Fibroblast of pulmonary artery (primary cell): ENCODE results near the gene FOXP1.

Experiments
- DNase-seq: peaks from one replicate; pipeline ENCODE4 v3.0.0-alpha.2; 2010; ENCODE audit warnings: low read depth
- H3K4me3 ChIP-seq: replicated peaks from 2 replicates; pipeline ENCODE4 v1.5.1; 2011; ENCODE audit warnings: low read depth, mild to moderate bottlenecking, control low read depth, low read length, moderate library complexity
- TF ChIP-seq, protein P1 (sequence below): IDR thresholded peaks from 2 replicates; pipeline ENCODE4 v1.5.1; 2011; ENCODE audit warnings: mild to moderate bottlenecking, control low read depth, low read length, inconsistent platforms; ENCODE audit errors: missing control alignments

The FOXP1 gene

GRCh38 chr3:71582612-71583565 lies 639 bp downstream of the FOXP1 start:
- TF ChIP-seq, protein P1, sequence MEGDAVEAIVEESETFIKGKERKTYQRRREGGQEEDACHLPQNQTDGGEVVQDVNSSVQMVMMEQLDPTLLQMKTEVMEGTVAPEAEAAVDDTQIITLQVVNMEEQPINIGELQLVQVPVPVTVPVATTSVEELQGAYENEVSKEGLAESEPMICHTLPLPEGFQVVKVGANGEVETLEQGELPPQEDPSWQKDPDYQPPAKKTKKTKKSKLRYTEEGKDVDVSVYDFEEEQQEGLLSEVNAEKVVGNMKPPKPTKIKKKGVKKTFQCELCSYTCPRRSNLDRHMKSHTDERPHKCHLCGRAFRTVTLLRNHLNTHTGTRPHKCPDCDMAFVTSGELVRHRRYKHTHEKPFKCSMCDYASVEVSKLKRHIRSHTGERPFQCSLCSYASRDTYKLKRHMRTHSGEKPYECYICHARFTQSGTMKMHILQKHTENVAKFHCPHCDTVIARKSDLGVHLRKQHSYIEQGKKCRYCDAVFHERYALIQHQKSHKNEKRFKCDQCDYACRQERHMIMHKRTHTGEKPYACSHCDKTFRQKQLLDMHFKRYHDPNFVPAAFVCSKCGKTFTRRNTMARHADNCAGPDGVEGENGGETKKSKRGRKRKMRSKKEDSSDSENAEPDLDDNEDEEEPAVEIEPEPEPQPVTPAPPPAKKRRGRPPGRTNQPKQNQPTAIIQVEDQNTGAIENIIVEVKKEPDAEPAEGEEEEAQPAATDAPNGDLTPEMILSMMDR: no peak
- H3K4me3 ChIP-seq: peak overlapping the region; percentile 72
- no peak for DNase-seq

GRCh38 chr3:71582036-71582611 lies 1.4 kb downstream of the FOXP1 start:
- peak overlapping the region; percentile 72 for H3K4me3 ChIP-seq
- DNase-seq: no peak
- TF ChIP-seq, protein P1: no peak

DNA sequence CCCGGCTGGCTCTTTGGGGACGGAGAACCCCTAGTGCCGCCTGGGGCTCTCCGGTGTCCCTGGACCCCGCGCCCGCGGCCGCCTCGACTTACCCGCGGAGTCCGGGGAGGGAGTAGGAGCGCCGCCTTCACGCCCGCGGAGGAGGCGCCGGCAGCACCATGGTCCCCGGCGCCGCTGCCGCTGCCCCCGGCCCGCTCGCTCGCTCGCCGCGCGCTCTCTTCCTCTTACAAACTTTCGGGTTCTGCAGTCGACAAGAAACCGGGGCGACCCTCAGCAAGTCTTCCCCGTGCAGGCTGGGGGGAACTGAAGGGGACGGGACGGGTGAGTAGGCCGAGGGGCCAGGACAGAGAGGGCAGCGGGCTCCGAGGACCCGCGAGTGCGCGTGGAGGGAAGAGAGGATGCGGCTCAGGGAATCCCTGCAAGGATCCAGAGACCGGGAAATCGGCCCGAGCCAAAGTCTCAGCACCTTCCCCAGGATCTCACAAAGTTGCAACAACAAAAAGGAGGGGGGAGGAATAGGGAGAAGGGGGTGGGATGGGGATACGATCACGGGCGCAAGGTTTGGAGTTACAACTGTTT lies 2.0 kb downstream of the FOXP1 start:
- H3K4me3 ChIP-seq: peak overlapping the region; percentile 72
- TF ChIP-seq, protein P1: no peak
- DNase-seq: no peak

- DNase-seq: no peak
- H3K4me3 ChIP-seq: peak overlapping the region; percentile 72
- TF ChIP-seq, protein P1: no peak
These were observed 2.7 kb downstream of the FOXP1 start for GRCh38 chr3:71580636-71581456.

GRCh38 chr3:71579935-71580406 lies 3.6 kb downstream of the FOXP1 start:
- no peak for DNase-seq
- no peak overlapping the region for H3K4me3 ChIP-seq
- TF ChIP-seq, protein P1: no peak

DNA sequence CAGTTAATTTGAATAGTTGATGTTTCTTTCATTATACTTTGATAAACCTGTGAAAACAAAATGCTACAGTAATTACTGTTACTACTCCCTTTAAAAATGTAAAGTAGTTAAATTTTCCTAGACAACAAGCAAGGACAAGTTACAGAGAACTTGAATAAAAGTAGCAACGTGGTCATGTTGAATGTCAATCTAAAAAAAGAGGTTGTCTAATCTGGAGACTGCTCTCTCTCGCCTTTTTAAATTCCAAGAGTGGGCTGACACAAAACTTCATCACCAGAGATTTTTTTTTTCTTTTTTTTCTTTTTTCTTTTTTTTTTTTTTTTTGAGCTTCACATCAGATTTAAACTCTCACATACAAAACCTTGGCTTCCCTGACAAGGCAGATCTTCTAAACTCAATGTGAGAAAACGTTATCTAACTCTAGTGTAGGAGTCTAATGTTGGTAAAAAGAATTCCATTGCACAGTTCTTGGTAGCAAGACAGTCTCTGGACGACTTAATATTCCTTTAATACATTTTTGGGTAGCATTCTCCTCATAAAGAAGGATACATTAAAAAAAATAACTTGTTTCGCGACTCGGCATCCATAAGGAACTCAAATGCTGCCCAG lies 4.1 kb downstream of the FOXP1 start:
- H3K4me3 ChIP-seq: no peak overlapping the region
- DNase-seq: no peak
- TF ChIP-seq, protein P1: no peak
